OCI-LY3 (cell line): Measurements from ENCODE around the gene BICD1.

ENCODE experiments used
- CTCF ChIP-seq: fragments of 200-600, 300-600 bp; sonication (generic); IDR thresholded peaks from 2 replicates; pipeline ENCODE4 v1.5.1; 2014; ENCODE audit warnings: antibody characterized with exemption, low read length, low read depth
- EZH2phosphoT487 ChIP-seq: fragments of 200-600 bp; shearing (Covaris generic); IDR thresholded peaks from 2 replicates; pipeline ENCODE4 v1.6.1; 2018; ENCODE audit warnings: antibody characterized with exemption, mixed run types, low read depth

GRCh38 chr12:32151552-32151951 is 44.9 kb downstream of the BICD1 start:
- TF ChIP-seq CTCF: no peak
- TF ChIP-seq EZH2phosphoT487: no peak
